IPS-NIHi11 (cell line): ENCODE results near the gene DOK7.

Experiments used
- DNase-seq: peaks from one replicate; pipeline ENCODE4 v3.0.0; 2012; ENCODE audit warnings: mixed read lengths, low spot score

Gene DOK7

DNA sequence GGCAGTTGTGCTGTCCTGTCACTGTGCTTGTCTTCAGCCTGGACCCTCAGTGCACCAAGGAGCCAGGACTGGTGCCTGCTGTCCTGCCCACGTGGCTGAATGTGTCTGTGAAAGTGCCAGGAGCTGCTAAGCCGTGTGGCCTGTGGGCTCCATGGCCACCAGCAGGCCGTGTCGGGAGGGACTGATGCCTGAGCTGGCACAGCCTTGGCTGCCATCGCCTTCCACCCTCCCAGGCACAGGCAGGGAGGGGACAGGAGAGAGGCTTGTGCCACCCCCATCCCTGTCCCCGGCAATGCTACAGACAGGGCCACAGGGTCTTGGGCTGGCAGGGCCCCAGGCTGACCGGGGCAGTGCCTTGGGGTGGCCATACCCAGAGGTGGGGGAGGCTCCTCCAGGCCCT lies 24.8 kb downstream of the DOK7 start:
- no peak for DNase-seq

DNA sequence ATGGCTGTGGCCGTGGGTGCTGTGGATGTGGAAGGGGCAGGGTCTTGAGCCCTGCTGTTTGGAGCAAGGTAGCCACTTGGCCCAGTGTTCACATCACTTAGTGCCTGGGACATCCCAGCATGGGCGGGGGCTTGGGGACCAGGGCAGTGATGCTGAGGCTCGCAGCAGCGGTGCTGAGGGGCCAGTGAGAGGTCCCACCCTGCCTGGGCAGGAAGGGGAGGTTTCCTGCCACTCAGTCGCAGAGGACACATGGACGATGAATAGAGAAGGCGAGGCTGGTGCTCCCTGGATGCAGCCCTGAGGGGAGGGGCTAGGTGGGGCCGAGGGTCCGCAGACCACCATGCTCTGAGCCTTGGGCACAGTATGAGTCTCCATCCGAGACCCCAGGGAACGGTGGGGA lies 25.7 kb downstream of the DOK7 start:
- no peak for DNase-seq

DNA sequence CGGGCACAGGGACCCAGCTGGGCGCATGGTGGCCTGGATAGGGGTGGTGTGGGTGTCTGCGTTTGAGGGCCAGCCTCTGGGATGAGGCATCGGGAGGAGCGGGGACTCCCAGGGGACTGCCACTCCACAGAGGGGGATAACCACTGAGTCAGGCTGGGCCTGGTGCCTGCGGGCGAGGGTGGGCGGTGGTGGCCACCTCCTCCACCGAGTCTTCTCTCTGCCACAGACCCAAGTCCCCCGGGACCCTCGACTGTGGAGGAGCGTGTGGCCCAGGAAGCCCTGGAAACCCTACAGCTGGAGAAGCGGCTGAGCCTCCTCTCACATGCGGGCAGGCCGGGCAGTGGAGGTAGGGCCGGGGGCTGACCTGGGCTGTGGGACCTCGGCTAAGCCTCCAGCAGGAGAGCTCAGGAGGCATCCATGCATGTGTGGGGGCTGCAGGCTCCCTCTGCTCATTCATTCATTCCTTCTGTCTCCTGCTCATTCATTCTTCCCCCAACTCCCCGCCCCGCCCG lies 26.4 kb downstream of the DOK7 start:
- DNase-seq: no peak

DNA sequence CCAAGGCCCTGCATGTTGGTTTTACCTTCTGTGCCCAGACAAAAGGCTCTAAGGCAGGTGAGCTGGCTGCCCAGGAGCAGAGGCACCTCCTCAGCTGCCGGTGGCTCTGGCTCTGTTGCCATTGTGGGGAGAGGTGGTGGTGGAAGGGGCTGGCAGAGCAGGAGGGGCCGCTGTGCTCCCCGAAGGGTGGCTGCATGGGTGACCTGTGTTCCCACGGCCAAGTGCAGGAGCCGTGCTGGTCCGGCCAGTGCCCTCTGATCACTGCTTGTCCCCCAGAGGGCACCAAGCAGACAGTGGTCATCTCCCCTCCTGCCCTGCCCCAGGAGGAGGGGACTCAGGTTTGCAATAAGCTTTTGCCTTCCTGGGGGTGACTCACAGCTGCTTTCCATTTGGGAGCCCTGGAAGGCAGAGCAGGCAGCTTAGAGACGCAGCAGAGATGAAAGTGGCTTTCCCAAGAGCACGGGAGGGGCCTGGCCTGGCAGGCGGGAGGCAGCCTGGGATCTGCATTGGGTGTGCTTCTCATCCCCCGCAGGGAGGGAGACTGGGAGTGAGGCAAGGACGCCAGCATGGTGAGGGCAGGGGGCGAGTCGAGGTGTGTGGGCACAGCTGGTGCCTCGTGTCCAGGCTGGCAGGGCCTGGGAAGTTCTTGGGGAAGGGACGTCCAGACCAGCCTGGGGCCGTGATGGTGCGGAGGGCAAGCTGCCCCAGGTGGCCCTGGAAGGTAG lies 28.7 kb downstream of the DOK7 start:
- DNase-seq: no peak

DNA sequence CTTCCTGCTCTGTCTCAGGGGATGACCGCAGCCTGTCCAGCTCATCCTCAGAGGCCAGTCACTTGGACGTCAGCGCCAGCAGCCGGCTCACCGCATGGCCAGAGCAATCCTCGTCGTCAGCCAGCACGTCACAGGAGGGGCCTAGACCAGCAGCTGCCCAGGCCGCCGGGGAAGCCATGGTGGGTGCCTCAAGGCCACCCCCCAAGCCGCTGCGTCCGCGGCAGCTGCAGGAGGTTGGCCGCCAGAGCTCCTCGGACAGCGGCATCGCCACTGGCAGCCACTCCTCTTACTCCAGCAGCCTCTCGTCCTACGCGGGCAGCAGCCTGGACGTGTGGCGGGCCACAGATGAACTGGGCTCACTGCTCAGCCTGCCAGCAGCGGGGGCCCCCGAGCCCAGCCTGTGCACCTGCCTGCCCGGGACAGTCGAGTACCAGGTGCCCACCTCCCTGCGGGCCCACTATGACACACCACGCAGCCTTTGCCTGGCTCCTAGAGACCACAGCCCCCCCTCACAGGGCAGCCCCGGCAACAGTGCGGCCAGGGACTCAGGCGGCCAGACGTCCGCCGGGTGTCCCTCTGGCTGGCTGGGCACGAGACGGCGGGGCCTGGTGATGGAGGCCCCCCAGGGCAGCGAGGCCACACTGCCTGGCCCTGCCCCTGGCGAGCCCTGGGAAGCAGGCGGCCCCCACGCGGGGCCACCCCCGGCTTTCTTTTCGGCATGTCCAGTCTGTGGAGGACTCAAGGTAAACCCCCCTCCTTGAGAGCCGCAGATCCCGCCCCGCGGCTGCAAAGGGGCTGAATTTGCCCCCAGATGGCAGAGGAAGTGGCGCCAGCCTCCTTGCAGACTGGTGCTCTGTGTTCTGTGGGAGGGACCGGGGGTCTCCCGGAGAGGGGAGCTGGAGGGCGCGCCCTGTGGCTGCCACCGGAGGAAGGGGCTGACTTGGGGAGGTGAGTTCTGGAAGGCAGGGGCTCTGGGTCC lies 29.9 kb downstream of the DOK7 start:
- no peak for DNase-seq

DNA sequence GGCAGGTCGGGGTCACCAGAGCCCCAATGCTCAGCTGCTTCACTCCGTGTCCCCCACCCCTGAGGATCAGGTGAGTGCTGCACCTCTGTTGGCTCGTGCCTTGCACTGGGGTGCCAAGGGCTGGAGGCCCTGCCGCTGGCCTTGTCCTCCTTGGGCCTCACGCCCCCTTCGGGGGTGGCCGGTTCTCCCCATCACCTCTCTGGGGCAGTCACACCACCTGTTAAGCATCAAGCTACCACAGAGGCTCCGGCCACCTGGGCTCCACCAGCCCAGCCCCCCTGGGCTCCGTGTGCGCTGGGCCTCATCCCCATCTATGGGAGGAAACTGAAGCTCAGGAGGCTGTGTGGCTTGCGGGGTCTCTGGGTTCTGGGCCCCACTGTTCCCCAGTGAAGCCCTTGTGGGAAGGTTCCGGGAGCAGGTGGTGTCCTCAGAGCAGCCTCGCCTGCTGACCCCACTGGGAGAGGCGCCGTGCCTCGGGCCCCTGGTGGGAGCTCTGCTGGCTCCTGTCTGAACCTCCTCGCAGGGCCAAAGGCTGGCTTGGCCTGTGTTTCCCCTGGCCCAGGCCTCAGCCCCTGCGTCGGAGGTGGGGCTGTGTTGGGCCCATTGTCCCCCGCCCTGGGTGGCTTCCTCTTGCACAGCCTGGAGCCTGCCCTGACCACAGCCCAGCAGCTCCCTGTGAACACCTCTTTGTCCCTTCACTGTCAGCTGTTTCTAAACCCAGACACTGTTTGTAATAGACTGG lies 30.8 kb downstream of the DOK7 start:
- DNase-seq: no peak

DNA sequence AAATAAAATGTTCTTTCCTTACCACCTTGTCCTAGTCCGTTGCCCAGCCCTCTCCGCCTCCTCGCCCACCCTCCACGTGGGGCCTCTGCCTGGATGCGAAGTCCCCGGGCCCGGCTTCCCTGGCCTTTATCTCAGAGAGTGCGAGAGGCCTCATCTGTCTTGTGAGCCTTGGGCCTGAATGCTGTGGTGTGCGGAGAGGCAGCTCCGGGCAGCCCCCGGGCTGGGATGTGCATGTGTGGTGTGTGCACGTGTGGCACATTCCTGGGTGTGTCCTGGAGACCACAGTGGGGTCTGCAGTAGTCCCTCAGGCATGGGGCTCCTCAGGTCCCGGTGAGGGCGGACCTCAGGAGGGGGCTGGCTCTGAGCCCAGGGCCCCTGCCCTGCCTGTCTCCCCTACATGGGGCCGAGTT lies 31.4 kb downstream of the DOK7 start:
- no peak for DNase-seq

DNA sequence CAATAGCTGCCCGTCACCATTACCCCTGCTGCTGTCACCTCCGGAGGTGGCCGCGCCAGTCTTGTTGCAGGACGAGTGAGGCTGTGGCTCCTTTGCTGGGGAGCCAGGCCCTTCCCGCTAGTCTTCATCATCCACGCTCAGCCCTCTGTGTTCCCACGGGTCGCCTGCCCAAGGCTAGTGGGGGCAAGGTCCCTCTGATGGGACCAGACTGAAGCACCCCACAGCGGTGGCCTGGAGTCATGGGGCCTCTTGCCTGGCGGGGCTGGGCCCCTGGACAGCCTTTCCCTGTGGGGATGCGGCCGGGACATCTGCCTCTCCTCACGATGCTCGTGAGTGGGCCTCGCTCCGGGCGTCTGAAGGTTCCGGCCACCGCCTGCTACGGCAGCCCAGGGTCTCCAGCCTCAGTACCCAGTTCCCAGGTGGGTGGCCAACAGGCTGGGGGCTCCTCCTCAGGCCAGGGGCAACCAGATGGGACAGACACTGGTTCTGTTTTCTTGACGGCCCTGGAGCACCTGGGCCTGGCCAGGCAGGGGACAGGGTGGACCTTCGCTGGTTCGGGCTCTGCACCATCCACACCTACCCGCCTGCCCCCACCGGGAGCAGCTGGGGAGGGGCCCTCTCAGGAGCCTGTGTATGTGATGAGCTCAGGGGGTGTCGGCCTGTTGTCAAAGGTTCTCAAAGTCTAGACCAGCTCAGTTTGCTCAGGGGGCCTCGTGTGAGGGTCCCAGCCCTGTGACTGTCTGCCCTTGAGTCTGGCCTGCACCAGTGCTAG lies 32.3 kb downstream of the DOK7 start:
- no peak for DNase-seq

DNA sequence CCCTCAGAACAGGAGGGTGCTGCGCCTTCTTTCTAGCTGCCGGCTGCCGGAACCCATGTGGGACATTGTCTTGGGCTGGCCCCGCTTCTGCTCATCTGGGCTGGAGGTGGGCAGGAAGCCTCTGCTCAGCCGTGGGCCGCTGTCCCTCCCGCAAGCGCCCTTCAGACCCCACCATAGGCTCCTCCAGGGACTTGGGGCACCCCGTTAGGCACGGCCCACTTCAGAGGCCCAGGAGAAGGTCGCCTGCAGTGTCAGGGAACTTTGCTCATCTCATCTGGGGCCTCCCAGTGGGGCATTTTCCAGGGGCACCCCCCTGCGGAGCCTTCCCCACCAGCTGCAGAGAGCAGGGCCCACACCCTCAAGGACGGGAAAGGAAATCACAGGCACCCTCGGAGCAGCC lies 32.9 kb downstream of the DOK7 start:
- no peak for DNase-seq

DNA sequence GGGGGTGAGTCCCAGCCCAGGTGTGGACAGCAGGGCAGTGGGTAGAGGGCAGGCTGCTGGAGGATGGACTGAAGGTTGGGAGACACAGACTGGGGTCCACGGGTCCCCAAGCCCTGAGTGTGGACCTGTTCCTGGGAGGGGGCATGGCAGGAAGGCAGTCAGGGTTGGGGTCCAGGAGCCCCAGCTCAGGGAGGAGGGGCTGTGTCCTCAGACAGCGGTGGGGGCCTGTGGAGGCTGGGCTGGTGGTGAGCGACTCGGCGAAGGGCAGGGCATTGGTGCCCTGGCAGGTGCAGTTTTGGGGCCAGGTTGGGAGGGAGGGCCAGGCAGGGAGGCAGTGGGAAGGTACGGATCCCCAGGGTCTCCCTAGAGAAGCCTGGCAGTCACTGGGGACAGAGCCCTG lies 34.0 kb downstream of the DOK7 start:
- no peak for DNase-seq

DNA sequence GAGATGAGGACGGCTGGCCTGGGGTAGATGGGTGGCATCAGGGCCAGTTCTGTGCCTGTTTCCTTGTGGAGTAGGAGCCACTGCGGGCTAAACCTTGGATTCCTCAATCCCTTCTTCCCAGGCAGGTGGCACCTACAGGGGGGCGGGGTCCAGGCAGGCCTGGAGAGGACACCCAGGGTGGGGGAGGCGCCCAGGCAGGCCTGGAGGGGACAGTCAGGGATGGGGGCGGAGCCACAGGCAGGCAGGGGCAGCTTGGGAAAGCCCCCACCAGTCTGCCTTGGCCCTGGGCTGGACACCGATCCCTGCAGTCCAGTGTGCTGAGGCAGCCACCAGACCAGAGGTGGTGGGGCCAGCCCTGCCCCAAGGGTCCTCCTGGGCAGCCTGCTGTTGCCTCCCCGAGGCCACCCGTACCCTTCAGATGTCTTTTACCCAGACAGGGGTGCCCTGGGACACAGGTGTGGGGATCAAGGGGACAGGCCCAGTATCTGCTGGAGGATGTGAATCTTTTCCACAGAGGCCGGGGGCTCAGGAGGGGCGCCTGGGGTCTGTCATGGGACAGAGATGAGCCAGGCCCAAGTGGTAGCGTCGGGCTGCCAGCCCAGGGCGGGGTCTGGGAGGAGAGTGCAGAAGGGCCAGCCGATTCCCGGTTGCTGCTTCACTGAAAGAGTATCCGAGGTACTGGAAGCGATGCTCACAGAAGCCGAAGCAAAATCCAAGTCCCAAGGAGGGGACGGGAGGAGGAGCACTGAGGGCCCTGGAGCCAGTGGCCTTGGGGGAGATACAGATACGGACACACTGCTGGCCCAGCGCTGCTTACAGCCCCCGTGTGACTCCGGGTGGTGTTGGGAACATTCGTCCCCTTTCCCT lies 34.6 kb downstream of the DOK7 start:
- no peak for DNase-seq

DNA sequence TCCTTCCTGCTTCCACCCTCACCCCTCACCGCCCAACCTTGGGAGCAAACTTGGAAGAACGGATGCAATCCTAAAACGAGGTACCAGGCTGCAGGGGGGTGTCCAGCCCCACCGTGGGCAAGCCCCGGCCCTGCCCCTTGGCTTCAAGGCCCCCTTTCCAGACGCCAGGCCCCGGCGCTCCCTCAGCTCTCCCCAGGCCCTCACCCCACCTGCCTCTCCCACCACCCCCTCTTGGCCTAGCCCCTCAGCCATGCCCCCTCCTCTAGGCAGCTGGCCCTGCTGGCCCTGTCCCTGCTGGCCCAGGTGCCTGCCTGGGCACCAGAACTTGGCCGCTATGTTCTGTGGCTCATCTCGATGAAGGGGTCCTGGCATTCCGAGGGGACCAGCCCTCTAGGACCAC lies 35.3 kb downstream of the DOK7 start:
- DNase-seq: no peak

DNA sequence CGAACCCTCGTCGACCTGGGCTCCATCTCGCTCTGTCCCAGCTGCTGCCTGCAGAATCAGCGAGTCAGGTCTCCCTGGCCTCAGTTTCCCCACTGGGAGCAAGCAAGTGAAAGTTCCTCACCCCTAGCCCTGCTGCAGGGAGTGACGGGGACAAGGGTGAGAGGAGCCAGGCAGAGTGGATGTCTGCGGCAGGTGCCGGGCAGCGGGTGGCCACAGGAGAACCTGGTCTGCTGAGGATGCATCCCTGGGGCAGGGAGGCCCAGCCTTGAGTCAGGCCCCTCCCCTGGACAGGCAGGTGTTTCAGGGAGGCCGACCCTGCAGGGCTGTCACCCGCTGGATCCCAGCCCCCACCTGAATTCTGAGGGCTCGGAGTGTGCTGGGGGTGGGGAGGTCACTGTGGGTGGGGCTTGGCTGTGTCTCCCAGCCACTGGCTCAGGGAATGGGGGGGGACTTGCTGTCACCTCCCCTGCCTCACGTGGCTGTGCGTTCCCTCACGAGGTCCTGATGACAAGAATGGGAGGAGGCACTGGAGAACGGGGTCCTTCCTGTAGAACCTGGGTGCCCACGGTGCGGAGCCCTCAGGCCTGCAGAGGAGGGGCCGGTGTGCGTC lies 35.9 kb downstream of the DOK7 start:
- DNase-seq: no peak

DNA sequence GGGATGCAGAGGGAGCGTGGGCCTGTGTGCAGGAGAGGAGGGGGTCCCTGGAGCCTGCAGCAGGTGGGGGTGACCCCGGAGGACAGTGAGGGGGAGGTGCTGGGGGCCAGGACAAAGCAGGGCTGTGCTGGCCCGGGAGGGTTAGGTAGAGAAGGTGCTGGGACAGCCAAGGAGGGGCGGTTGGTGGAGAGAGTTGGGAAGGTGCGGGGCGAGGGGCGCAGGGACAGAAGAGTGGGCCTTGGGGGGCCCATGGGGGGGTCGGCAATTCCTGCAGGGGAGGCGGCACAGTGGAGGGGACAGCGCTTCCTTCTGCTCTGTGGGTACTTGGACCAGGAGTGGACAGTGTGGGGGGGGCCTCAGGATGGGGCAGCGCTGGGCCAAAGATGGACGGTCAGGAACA lies 36.6 kb downstream of the DOK7 start:
- DNase-seq: no peak

DNA sequence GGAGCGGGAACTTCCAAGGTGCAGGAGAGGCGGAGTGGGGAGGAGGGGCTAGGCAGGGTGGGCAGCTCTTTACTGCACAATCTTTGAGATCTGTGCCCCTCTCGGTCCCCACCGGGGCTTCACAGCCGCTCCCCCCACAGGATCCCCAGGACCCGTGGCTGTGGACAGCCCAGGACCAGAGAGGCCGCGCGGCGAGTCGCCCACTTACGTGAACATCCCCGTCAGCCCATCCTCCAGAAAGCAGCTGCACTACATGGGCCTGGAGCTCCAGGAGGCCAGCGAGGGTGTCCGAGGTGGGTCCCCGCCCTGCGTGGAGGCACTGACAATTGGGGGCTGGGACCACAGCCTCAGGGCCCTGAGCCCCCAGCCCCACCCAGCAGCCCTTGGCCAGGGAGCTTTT lies 37.0 kb downstream of the DOK7 start:
- DNase-seq: no peak

DNA sequence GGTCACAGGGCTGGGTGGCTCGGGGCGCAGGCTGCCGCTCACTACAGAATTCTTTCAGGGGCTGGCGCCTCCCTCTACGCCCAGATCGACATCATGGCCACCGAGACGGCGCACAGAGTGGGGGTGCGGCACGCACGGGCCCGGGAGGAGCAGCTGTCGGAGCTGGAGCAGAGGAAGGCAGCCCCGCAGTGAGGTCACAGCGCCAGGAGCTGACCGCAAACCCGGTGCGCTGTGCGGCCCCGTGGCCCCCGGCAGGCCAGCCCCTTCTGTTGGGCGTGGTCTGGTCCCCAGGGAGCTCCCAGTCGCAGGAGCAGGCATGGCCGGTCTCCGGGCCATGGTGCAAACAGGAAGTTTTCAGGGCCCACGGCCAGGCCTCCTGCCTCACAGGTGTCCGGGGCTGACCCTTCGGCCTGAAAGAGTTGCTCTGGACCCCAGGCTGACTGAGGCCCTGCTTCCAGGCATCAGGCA lies 37.6 kb downstream of the DOK7 start:
- DNase-seq: no peak

DNA sequence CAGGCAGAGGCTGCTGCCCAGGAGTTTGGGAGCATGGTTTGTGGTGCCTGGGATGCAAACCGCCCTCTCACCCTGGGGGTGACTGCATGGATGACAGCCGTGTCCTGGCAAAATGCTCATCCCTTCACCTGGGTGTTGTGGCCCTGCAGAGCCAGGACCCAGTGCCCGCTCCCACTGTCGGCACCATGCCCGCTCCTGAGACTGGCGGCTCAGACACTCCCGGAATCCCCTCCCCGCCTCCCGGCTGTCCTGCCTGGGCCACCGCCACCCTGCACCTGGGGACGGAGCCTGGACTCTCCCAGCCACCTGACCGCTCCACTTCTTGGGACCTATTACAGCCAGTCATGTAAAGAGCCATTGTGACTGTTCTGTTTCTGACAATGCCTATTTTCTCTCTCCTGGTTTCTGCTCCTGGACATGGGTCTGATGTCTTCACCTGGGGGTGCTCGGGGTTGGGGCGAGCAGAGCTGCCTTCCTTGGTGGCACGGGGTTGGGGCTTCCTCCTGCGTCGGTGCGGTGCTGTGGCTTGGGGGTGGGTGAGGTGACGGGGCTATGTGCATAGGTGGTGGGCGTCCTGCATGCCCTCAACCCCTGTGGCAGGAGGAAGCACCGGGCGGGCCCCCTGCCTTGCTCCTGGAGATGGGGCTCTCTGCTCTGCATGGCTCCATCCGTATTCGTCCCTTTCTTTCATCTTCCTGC lies 38.2 kb downstream of the DOK7 start:
- no peak for DNase-seq

DNA sequence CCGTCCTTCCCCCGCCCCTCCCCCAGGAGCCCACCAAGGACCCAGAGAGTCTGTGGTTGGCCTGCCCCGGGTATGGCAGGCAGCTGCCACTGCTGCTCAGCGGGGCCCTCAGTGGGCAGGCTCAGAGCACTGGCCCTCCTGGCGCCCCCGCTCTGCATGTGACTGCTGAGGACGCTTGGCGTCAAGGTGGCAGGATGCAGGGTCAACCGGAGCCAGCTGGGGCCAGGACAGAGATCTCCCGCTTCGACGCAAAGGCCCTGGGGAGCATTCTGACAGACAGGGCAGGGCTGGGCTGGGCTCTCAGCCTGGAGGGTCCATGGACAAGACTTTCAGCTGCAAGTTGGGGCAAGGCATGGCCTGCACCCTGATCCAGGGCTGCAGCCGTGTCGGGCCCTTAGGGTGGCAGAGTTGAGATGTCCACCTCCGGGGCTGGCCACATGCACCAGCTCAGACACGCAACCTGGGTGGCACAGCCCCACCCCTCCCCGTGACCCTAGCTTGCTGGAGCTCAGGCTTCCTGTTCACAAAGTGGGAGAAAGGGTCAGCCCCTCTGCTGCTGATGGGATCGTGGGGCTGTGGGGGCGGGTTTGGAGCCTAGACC lies 38.8 kb downstream of the DOK7 start:
- DNase-seq: no peak
